IMR-90 (cell line): Measurements from ENCODE around the gene IGSF22. TPM values are rescaled to one million over a fixed set of nuclear protein-coding genes. Genes with fewer than 3 reads are reported as not detected.
A peak's percentile ranks its signal among the peaks of the same experiment; 100 is the strongest.

Experiments
- ATAC-seq: fragments of 200-7000 bp; cut with Tn5 transposase; 2 replicates; pipeline ENCODE4 v1.9.1; 2020; ENCODE audit warnings: low read depth, mild to moderate bottlenecking, moderate library complexity
- BruUV-seq: library from RNA; stranded (reverse); fragments of 400-500 nt; replicated peaks from 2 replicates; lab custom pipeline; 2021; lab: Mats Ljungman, UMichigan
- CTCF ChIA-PET: fragments of 300-600 bp; formaldehyde crosslinking; extraction: SDS; loops from one replicate; lab custom pipeline; 2021; ENCODE audit warnings: antibody characterized with exemption; lab: Yijun Ruan, JAX
- POLR2A ChIA-PET: fragments of 300-600 bp; sonication (Branson Sonifier 250); formaldehyde crosslinking; loops from one replicate; lab custom pipeline; 2022; ENCODE audit warnings: antibody characterized with exemption; ENCODE audit not compliant: unreplicated experiment; lab: Charles Lee
- DNase-seq: peaks from one replicate; pipeline ENCODE4 v3.0.0; 2013
- H2AFZ ChIP-seq: replicated peaks from 2 replicates; pipeline ENCODE3; 2013; ENCODE audit warnings: low read length, mild to moderate bottlenecking; ENCODE audit not compliant: poor library complexity
- H2AK5ac ChIP-seq: 2 replicates; pipeline ENCODE4 v1.6.1; 2013; ENCODE audit warnings: low read depth, low read length, inconsistent platforms
- H2AK9ac ChIP-seq: replicated peaks from 2 replicates; pipeline ENCODE3; 2013; ENCODE audit warnings: mild to moderate bottlenecking, low read depth, low read length, moderate library complexity; ENCODE audit not compliant: poor library complexity
- H2BK120ac ChIP-seq: 2 replicates; pipeline ENCODE4 v1.6.1; 2013; ENCODE audit warnings: low read depth, low read length, inconsistent platforms
- H2BK15ac ChIP-seq: 3 replicates; pipeline ENCODE4 v1.6.1; 2013; ENCODE audit warnings: low read depth, low read length, inconsistent platforms
- H2BK20ac ChIP-seq: 2 replicates; pipeline ENCODE4 v1.6.1; 2013; ENCODE audit warnings: low read depth, mild to moderate bottlenecking, inconsistent platforms, low read length, moderate library complexity
- H2BK5ac ChIP-seq: 2 replicates; pipeline ENCODE4 v1.6.1; 2013; ENCODE audit warnings: mild to moderate bottlenecking, low read depth, low read length, inconsistent platforms; ENCODE audit not compliant: poor library complexity, severe bottlenecking
- H3K14ac ChIP-seq: replicated peaks from 2 replicates; pipeline ENCODE4 v1.6.1; 2013; ENCODE audit warnings: low read depth, low read length, inconsistent platforms
- H3K18ac ChIP-seq: 2 replicates; pipeline ENCODE4 v1.6.1; 2013; ENCODE audit warnings: low read depth, low read length, control low read depth
- H3K23ac ChIP-seq: 2 replicates; pipeline ENCODE4 v1.6.1; 2013; ENCODE audit warnings: low read depth, low read length, inconsistent platforms
- H3K27ac ChIP-seq: 2 replicates; pipeline ENCODE4 v1.5.1; 2013; ENCODE audit warnings: mild to moderate bottlenecking, control low read depth, low read length; ENCODE audit not compliant: insufficient read depth
- H3K27me3 ChIP-seq: 2 replicates; pipeline ENCODE4 v1.6.1; 2013; ENCODE audit warnings: low read length; ENCODE audit not compliant: control insufficient read depth, insufficient read depth
- H3K36me3 ChIP-seq: 2 replicates; pipeline ENCODE4 v1.6.1; 2013; ENCODE audit warnings: low read length, mixed read lengths; ENCODE audit not compliant: control insufficient read depth, insufficient read depth
- H3K4ac ChIP-seq: 2 replicates; pipeline ENCODE4 v1.6.1; 2013; ENCODE audit warnings: low read depth, low read length, inconsistent platforms
- H3K4me1 ChIP-seq: 2 replicates; pipeline ENCODE4 v1.6.1; 2013; ENCODE audit warnings: low read length, mixed read lengths; ENCODE audit not compliant: control insufficient read depth, insufficient read depth
- H3K4me2 ChIP-seq: 2 replicates; pipeline ENCODE4 v1.6.1; 2013; ENCODE audit warnings: low read depth, mild to moderate bottlenecking, control low read depth, low read length, moderate library complexity
- H3K4me3 ChIP-seq: 2 replicates; pipeline ENCODE4 v1.5.1; 2013; ENCODE audit warnings: low read depth, mild to moderate bottlenecking, control low read depth, low read length, moderate library complexity; ENCODE audit not compliant: insufficient read depth
- H3K56ac ChIP-seq: 2 replicates; pipeline ENCODE4 v1.6.1; 2013; ENCODE audit warnings: low read length, inconsistent platforms; ENCODE audit not compliant: insufficient read depth; ENCODE audit errors: extremely low read depth
- H3K79me1 ChIP-seq, 2 experiments: 2 replicates each; pipeline ENCODE4 v1.6.1; 2013; ENCODE audit warnings: low read length in 2 of 2, inconsistent platforms in 1 of 2, low read depth in 1 of 2
- H3K9ac ChIP-seq: 2 replicates; pipeline ENCODE4 v1.6.1; 2013; ENCODE audit warnings: low read depth, low read length, control low read depth
- H3K9me1 ChIP-seq: 2 replicates; pipeline ENCODE4 v1.6.1; 2013; ENCODE audit warnings: low read length, inconsistent platforms; ENCODE audit not compliant: insufficient read depth
- H3K9me3 ChIP-seq: 2 replicates; pipeline ENCODE4 v1.6.1; 2013; ENCODE audit warnings: low read length; ENCODE audit not compliant: control insufficient read depth, insufficient read depth
- H4K20me1 ChIP-seq: 2 replicates; pipeline ENCODE4 v1.6.1; 2013; ENCODE audit warnings: low read length, inconsistent platforms; ENCODE audit not compliant: insufficient read depth
- H4K5ac ChIP-seq: 2 replicates; pipeline ENCODE4 v1.6.1; 2013; ENCODE audit warnings: mild to moderate bottlenecking, low read depth, low read length, control low read depth
- H4K8ac ChIP-seq, 2 experiments: 2 replicates each; pipeline ENCODE4 v1.6.1; 2013; ENCODE audit warnings: low read depth in 2 of 2, low read length in 2 of 2, control low read depth in 1 of 2, inconsistent platforms in 1 of 2
- H4K91ac ChIP-seq: 2 replicates; pipeline ENCODE4 v1.6.1; 2013; ENCODE audit warnings: low read depth, low read length, inconsistent platforms; ENCODE audit not compliant: insufficient read depth
- BHLHE40 ChIP-seq: fragments of 150-350 bp; IDR thresholded peaks from 2 replicates; pipeline ENCODE4 v1.6.1; 2016; ENCODE audit warnings: mild to moderate bottlenecking, low read depth, low read length
- CEBPB ChIP-seq: IDR thresholded peaks from 2 replicates; pipeline ENCODE4 v1.6.1; 2012; ENCODE audit warnings: low read depth, low read length, improper control_type of control experiment
- CTCF ChIP-seq: conservative IDR thresholded peaks from 2 replicates; pipeline ENCODE4 v1.5.1; 2012; ENCODE audit warnings: mild to moderate bottlenecking, low read depth, low read length, improper control_type of control experiment
- ELK1 ChIP-seq: fragments of 150-350 bp; IDR thresholded peaks from 2 replicates; pipeline ENCODE4 v1.6.1; 2016; ENCODE audit warnings: low read depth, mild to moderate bottlenecking, low read length, moderate library complexity, borderline replicate concordance
- FOS ChIP-seq: fragments of 150-350 bp; IDR thresholded peaks from 2 replicates; pipeline ENCODE4 v1.6.1; 2016; ENCODE audit warnings: low read depth, low read length
- MAFK ChIP-seq: IDR thresholded peaks from 2 replicates; pipeline ENCODE4 v1.6.1; 2012; ENCODE audit warnings: low read depth, low read length, improper control_type of control experiment
- MAZ ChIP-seq: IDR thresholded peaks from 2 replicates; pipeline ENCODE4 v1.6.1; 2012; ENCODE audit warnings: low read depth, mild to moderate bottlenecking, low read length, improper control_type of control experiment, moderate library complexity, borderline replicate concordance
- MXI1 ChIP-seq: IDR thresholded peaks from 2 replicates; pipeline ENCODE4 v1.6.1; 2012; ENCODE audit warnings: low read depth, mild to moderate bottlenecking, low read length, moderate library complexity, borderline replicate concordance
- POLR2A ChIP-seq: IDR thresholded peaks from 2 replicates; pipeline ENCODE4 v1.6.1; 2012; ENCODE audit warnings: mild to moderate bottlenecking, low read depth, low read length
- RAD21 ChIP-seq: IDR thresholded peaks from 2 replicates; pipeline ENCODE4 v1.6.1; 2012; ENCODE audit warnings: low read length, improper control_type of control experiment
- RCOR1 ChIP-seq: IDR thresholded peaks from 2 replicates; pipeline ENCODE4 v1.6.1; 2012; ENCODE audit warnings: mild to moderate bottlenecking, low read length, improper control_type of control experiment; ENCODE audit not compliant: insufficient replicate concordance
- RFX5 ChIP-seq: IDR thresholded peaks from 2 replicates; pipeline ENCODE4 v1.8.0; 2012; ENCODE audit warnings: low read depth, mild to moderate bottlenecking, low read length, moderate library complexity
- SMC3 ChIP-seq: fragments of 150-350 bp; IDR thresholded peaks from 2 replicates; pipeline ENCODE4 v1.6.1; 2016; ENCODE audit warnings: low read depth, mild to moderate bottlenecking, antibody characterized with exemption, low read length, moderate library complexity
- USF2 ChIP-seq: fragments of 150-350 bp; IDR thresholded peaks from 2 replicates; pipeline ENCODE4 v1.6.1; 2017; ENCODE audit warnings: mild to moderate bottlenecking, antibody characterized with exemption, low read length, low read depth
- WGBS, 2 experiments: methylation state at CpG; one replicate each; pipeline versions ENCODE4 v1.1.5 to v1.1.7; 2013; ENCODE audit warnings: missing lambda C conversion rate in 2 of 2; ENCODE audit not compliant: insufficient read length in 1 of 2; ENCODE audit errors: extremely low coverage in 2 of 2; 5-methylcytosine and 5-hydroxymethylcytosine counted together
- dilution Hi-C: fragments of 300-500 bp; cut with HindIII; formaldehyde crosslinking; loops from one replicate; pipeline ENCODE4 v1.14.3; 2018; ENCODE audit warnings: low sequenced_read_pairs; ENCODE audit not compliant: unreplicated experiment
- in situ Hi-C: fragments of 300-500 bp; cut with MboI; formaldehyde crosslinking; loops from 3 replicates; pipeline ENCODE4 v1.14.3; 2019; ENCODE audit warnings: low sequenced_read_pairs, inconsistent platforms, mixed read lengths
- intact Hi-C: fragments of 100-400 bp; cut with micrococcal nuclease; formaldehyde crosslinking; loops from 2 replicates; pipeline ENCODE4 v1.10.0; 2022
- polyA plus RNA-seq, 3 experiments: library from polyadenylated mRNA; depleted of rRNA; stranded (reverse); fragments of >200 nt; gene quantifications; 2 replicates each; pipeline ENCODE4 v1.2.3, GENCODE V29; 2012; ENCODE audit warnings: low replicate concordance in 1 of 3
- total RNA-seq: library from RNA; depleted of rRNA; stranded (reverse); fragments of >200 nt; gene quantifications from 2 replicates; pipeline ENCODE4 v1.2.3, GENCODE V29; 2012

IGSF22 gene
- total and polyA plus RNA-seq, 2 of the 4 experiments (the other 2 are of a cell fraction) = not detected

GRCh38 chr11:18731949-18732821, 6.2 kb upstream of the IGSF22 start:
- Histone ChIP-seq H3K23ac (no peak overlapping the region), H4K8ac (no peak overlapping the region), H2AK5ac (no peak overlapping the region), H2AFZ (peak overlapping the region; percentile 29), H2BK5ac (no peak overlapping the region), H3K27me3 (peaks cover 5% of the 10 kb centered on the region), H4K5ac (no peak overlapping the region), H3K27ac (no peak overlapping the region), H2BK20ac (no peak overlapping the region), H3K9ac (no peak overlapping the region), H2BK15ac (no peak overlapping the region), H3K14ac (no peak overlapping the region), H3K56ac (no peak overlapping the region), H3K4ac (no peak overlapping the region), H3K9me3 (no peaks in the 10 kb centered on the region), H2BK120ac (no peak overlapping the region), H4K91ac (no peak overlapping the region), H3K36me3 (no peaks in the 10 kb centered on the region), H3K79me1 (no peaks in the 10 kb centered on the region), H3K4me3 (no peak overlapping the region), H3K9me1 (no peaks in the 10 kb centered on the region), H2AK9ac (peak overlapping the region; percentile 44), H3K4me1 (no peaks in the 10 kb centered on the region), H3K4me2 (no peak overlapping the region), H4K20me1 (no peaks in the 10 kb centered on the region), H3K18ac (no peak overlapping the region)
- WGBS, 2 experiments = no CpG with 5 or more reads among the region's 11 CpGs
- dilution Hi-C loops (no loop called here), intact Hi-C loops (loop anchor here (1.0 to 5.0 kb wide), 4 partner anchors 143 to 617 kb away; partner anchors contain the start of gene UEVLD), in situ Hi-C loops (loop anchor here (25.0 kb wide), 1 partner anchor 195 kb away; the partner anchor contains the start of gene TSG101)
- POLR2A ChIA-PET = no interaction called here
- CTCF ChIA-PET = interaction anchor here (0.5 to 2.0 kb wide), 4 partner anchors 11 to 199 kb away, joined by 3 to 5 read pairs (median 4); no protein-coding TSS in a partner anchor
- peak; percentile 38 for DNase-seq
- BruUV-seq = no TSS peak
- peak; percentile 92 for ATAC-seq
- TF ChIP-seq MAFK (no peak), RCOR1 (no peak), BHLHE40 (no peak), ELK1 (no peak), CEBPB (no peak), USF2 (no peak), RFX5 (no peak), MXI1 (no peak), CTCF (peak; percentile 84), SMC3 (peak; percentile 71), RAD21 (peak; percentile 76), FOS (no peak), MAZ (peak; percentile 20; the same call in 1 of the 2 replicates), POLR2A (no peak)
